GM12878 (cell line): ENCODE data around the gene FBXO38. TPM values are rescaled to one million over a fixed set of nuclear protein-coding genes. Genes with fewer than 3 reads are reported as not detected.

Experiments used
- ATF7 ChIP-seq: fragments of 450-650 bp; IDR thresholded peaks from 2 replicates; pipeline ENCODE4 v1.6.1; 2016; ENCODE audit warnings: low read depth, mild to moderate bottlenecking
- BCL11A ChIP-seq: IDR thresholded peaks from 2 replicates; pipeline ENCODE4 v1.6.1; 2011; ENCODE audit warnings: low read depth, low read length
- E2F8 ChIP-seq: fragments of 450-650 bp; IDR thresholded peaks from 2 replicates; pipeline ENCODE4 v1.6.1; 2018; ENCODE audit warnings: mild to moderate bottlenecking, low read depth, moderate library complexity; ENCODE audit not compliant: partially characterized antibody
- FOXK2 ChIP-seq: fragments of 450-650 bp; IDR thresholded peaks from 2 replicates; pipeline ENCODE4 v1.6.1; 2017; ENCODE audit warnings: mild to moderate bottlenecking, moderate library complexity
- HDGF ChIP-seq: fragments of 450-650 bp; IDR thresholded peaks from 2 replicates; pipeline ENCODE4 v1.6.1; 2016; ENCODE audit warnings: antibody characterized with exemption
- IRF4 ChIP-seq: IDR thresholded peaks from 2 replicates; pipeline ENCODE4 v1.6.1; 2011; ENCODE audit warnings: low read depth, low read length
- JUND ChIP-seq: IDR thresholded peaks from 2 replicates; pipeline ENCODE4 v1.6.1; 2012; ENCODE audit warnings: low read depth, mild to moderate bottlenecking, low read length, improper control_type of control experiment, moderate library complexity
- MEF2B ChIP-seq: fragments of 450-650 bp; IDR thresholded peaks from 2 replicates; pipeline ENCODE4 v1.6.1; 2018; ENCODE audit warnings: mild to moderate bottlenecking, moderate library complexity; ENCODE audit not compliant: partially characterized antibody, poor library complexity, severe bottlenecking
- MTA3 ChIP-seq: IDR thresholded peaks from 2 replicates; pipeline ENCODE4 v1.6.1; 2012; ENCODE audit warnings: low read length, inconsistent platforms, borderline replicate concordance
- NFXL1 ChIP-seq: fragments of 450-650 bp; IDR thresholded peaks from 2 replicates; pipeline ENCODE4 v1.6.1; 2017; ENCODE audit warnings: antibody characterized with exemption, mild to moderate bottlenecking, borderline replicate concordance
- PBX3 ChIP-seq: IDR thresholded peaks from 2 replicates; pipeline ENCODE4 v1.6.1; 2011; ENCODE audit warnings: mild to moderate bottlenecking, low read depth, low read length, moderate library complexity; ENCODE audit not compliant: insufficient replicate concordance
- POLR2AphosphoS5 ChIP-seq: IDR thresholded peaks from 2 replicates; pipeline ENCODE4 v1.6.1; 2011; ENCODE audit warnings: mild to moderate bottlenecking, low read length, inconsistent platforms
- SP1 ChIP-seq: IDR thresholded peaks from one replicate; pipeline ENCODE4 v1.6.1; 2011; ENCODE audit warnings: low read depth, low read length
- SREBF1 ChIP-seq: IDR thresholded peaks from 2 replicates; pipeline ENCODE4 v1.6.1; 2012; ENCODE audit warnings: mild to moderate bottlenecking, low read length
- STAT1 ChIP-seq: fragments of 450-650 bp; conservative IDR thresholded peaks from 2 replicates; pipeline ENCODE4 v1.6.1; 2014; ENCODE audit warnings: antibody characterized with exemption, mild to moderate bottlenecking
- SUZ12 ChIP-seq: fragments of 200-600 bp; sonication (generic); IDR thresholded peaks from one replicate; pipeline ENCODE4 v1.6.1; 2018; ENCODE audit warnings: antibody characterized with exemption, mild to moderate bottlenecking; ENCODE audit not compliant: unreplicated experiment
- TAF1 ChIP-seq: IDR thresholded peaks from 2 replicates; pipeline ENCODE4 v1.6.1; 2011; ENCODE audit warnings: mild to moderate bottlenecking, low read depth, low read length, borderline replicate concordance
- TCF7 ChIP-seq: IDR thresholded peaks from 2 replicates; pipeline ENCODE4 v1.6.1; 2014; ENCODE audit warnings: antibody characterized with exemption, borderline replicate concordance
- USF2 ChIP-seq: IDR thresholded peaks from 2 replicates; pipeline ENCODE4 v1.6.1; 2011; ENCODE audit warnings: low read depth, low read length, improper control_type of control experiment, borderline replicate concordance
- WRNIP1 ChIP-seq: IDR thresholded peaks from 2 replicates; pipeline ENCODE4 v1.6.1; 2011; ENCODE audit warnings: low read depth, low read length, improper control_type of control experiment, borderline replicate concordance
- YBX1 ChIP-seq: fragments of 450-650 bp; IDR thresholded peaks from 2 replicates; pipeline ENCODE4 v1.6.1; 2016; ENCODE audit warnings: antibody characterized with exemption
- ZBTB40 ChIP-seq: fragments of 450-650 bp; IDR thresholded peaks from 2 replicates; pipeline ENCODE4 v1.6.1; 2016; ENCODE audit warnings: mild to moderate bottlenecking, moderate library complexity, borderline replicate concordance
- polyA plus RNA-seq, 11 experiments: library from polyadenylated mRNA; depleted of rRNA in 4 of 11; unstranded in 6 of 11; stranded (reverse) in 5 of 11; fragments of >200 nt; fragmentation: Nextera tagmentation in 4 of 11; fragmentation: Illumina TruSeq in 1 of 11; extraction: Ambion mirVana in 4 of 11; extraction: Trizol in 1 of 11; gene quantifications; 1 replicate in 1 of 11; 2 replicates in 10 of 11; pipeline versions ENCODE4 v1.2.1 to v1.2.3, GENCODE V29; 2011 to 2016; ENCODE audit warnings: inconsistent platforms in 2 of 11, missing spikeins in 2 of 11, low read depth in 1 of 11
- total RNA-seq, 4 experiments: library from RNA; depleted of rRNA in 3 of 4; stranded (reverse); fragments of >200 nt in 3 of 4; fragmentation: Illumina TruSeq in 1 of 4; extraction: Trizol in 1 of 4; gene quantifications; 2 replicates each; pipeline versions ENCODE4 v1.2.1 to v1.2.3, GENCODE V29; 2013 to 2021

FBXO38 gene
- total and polyA plus RNA-seq, 10 of the 15 experiments (the other 5 are each of a cell fraction or from before 2014, with no cell fraction given), result 9.1 to 44.6 (median 28.3) TPM

- peak; percentile 86 for TF ChIP-seq E2F8
- TF ChIP-seq SP1, result no peak
- peak; percentile 87 for TF ChIP-seq TAF1
- 0 out of 2 replicates have a peak, but pooled peaks have one; percentile 77 for TF ChIP-seq HDGF
- no peak for TF ChIP-seq BCL11A
- TF ChIP-seq NFXL1, result no peak
- no peak for TF ChIP-seq WRNIP1
- TF ChIP-seq ZBTB40, result peak; percentile 96
- TF ChIP-seq TCF7, result no peak; the same call in 1 of the 2 replicates
- TF ChIP-seq SUZ12, result no peak
- TF ChIP-seq YBX1, result no peak
- TF ChIP-seq MEF2B, result peak; percentile 25
- peak; percentile 94 for TF ChIP-seq POLR2AphosphoS5
- no peak for TF ChIP-seq MTA3
- peak; percentile 78 for TF ChIP-seq FOXK2
- TF ChIP-seq IRF4, result no peak
- peak; percentile 47 for TF ChIP-seq PBX3
- TF ChIP-seq STAT1, result 0 out of 2 replicates have a peak, but pooled peaks have one; percentile 31
- no peak; the same call in 1 of the 2 replicates for TF ChIP-seq USF2
- no peak for TF ChIP-seq JUND
- no peak for TF ChIP-seq SREBF1
- peak; percentile 88 for TF ChIP-seq ATF7
These were observed at the start of gene FBXO38 (continued) for GRCh38 chr5:148383564-148384379.
